DMS153 treated with DMSO at 0.1 percent for 48 hours (cell line): Measurements from ENCODE around the gene CCDC57.
"Not testable (repeated sequence)": the region's sequence is repeated elsewhere in the genome, so short reads cannot be mapped to it uniquely, and the experiment has no call there.

Experiments
- DNase-seq: peaks from one replicate; lab custom pipeline; 2025; ENCODE audit not compliant: unreplicated experiment; lab: John Stamatoyannopoulos, UW

The CCDC57 gene

GRCh38 chr17:82156284-82156925 lies 56.2 kb downstream of the CCDC57 start:
- no peak for DNase-seq

DNA sequence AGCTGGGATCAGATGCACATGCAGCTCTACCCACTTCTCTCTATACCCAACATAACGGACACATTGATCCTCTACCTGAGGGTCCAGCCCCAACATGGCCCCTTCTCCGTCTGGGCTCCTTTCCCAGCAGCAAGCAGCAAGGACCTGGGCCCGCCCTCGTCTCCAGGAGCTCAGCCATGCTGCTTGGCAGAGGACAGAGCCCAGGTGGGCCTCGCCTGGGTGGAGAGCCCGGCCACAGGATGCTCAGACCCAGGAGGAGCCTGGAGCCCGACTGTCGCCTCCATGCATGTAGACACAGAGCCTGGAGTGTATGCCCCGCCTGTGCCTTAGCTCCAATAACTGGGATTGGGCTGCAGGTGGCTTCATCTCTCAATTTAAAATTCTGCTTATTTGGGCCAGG lies 57.0 kb downstream of the CCDC57 start:
- DNase-seq, result no peak

DNA sequence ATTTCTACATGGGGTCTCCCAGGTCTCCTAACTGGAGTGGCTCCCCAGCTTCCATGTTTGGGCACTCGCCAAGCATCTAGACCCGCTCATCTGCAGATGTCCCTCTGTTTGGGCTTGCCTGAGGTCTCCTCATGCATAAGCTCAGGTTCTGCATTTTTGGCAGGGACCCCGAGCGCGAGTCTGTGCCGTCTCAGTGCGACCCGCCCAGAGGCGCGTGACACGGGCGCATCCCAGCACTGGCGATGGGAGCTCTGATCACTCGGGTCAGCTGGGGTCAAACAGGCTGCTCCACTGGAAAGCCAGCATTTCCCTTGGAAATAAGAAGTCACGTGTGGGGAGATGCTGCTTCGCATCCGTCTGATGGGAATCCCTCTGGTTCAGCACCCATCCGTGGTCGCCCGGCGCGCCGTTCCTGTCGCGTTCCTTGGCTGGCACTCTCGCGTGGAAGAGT lies 57.7 kb downstream of the CCDC57 start:
- DNase-seq, result no peak

GRCh38 chr17:82153745-82154375 lies 58.8 kb downstream of the CCDC57 start:
- peak; percentile 28 for DNase-seq

DNA sequence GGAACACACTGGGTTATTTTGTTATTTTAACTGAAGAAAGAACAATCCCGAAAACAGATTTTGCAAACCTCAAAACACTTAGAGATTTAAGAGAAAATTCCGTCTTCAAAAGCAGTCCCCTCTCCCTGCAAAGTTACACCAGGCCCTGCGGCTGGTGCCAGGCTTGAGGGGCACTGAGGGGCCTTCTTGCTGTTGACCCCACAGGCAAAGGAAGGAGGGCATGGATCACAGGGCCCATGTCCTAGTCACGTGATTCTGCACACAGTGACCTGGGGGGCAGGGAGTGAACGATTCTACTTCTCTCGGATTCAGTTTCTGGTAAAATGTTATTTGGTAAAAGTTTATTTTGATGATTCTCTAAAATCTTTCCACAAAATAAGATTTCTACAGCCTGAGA lies 59.3 kb downstream of the CCDC57 start:
- DNase-seq, result no peak

DNA sequence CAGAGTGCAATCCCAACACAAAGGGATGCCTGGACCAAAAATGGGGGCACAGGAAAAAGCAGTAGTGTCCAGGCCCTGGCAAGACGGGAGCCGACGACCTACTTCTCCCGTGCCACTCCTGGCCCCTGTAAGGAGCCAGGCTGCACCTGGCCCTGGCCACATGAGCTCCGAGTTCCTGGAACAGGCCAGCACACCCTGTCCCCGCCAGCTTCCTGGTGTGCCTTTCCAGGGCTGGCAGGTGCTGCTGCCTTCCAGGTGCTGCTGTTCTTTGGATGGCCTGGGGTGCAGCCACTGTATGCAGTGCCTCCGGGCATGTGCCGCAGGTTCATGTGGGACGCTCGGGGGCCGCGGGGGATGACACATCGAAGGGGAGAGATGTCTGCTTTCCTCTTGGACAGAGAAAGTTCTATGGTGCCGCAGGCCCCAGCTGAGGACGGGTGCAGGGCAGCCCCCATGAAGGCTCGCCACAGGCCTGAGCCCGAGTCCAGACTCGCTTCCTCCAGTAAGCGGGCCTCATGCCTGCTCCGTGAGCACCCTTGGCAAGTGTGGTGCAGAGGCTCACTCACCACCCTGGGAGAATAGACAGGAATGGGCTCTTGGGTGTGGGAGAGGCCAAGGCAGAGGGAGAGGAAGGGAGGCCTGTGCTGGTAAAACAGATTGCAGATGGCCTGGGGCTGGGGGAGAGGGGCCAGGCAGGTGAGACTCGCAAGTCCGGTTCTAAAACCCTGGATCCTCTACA lies 59.9 kb downstream of the CCDC57 start:
- DNase-seq, result no peak

- DNase-seq, result no peak
These were observed 60.5 kb downstream of the CCDC57 start for GRCh38 chr17:82152114-82152513.

- no peak for DNase-seq
These were observed 61.3 kb downstream of the CCDC57 start for GRCh38 chr17:82151106-82151957.

DNA sequence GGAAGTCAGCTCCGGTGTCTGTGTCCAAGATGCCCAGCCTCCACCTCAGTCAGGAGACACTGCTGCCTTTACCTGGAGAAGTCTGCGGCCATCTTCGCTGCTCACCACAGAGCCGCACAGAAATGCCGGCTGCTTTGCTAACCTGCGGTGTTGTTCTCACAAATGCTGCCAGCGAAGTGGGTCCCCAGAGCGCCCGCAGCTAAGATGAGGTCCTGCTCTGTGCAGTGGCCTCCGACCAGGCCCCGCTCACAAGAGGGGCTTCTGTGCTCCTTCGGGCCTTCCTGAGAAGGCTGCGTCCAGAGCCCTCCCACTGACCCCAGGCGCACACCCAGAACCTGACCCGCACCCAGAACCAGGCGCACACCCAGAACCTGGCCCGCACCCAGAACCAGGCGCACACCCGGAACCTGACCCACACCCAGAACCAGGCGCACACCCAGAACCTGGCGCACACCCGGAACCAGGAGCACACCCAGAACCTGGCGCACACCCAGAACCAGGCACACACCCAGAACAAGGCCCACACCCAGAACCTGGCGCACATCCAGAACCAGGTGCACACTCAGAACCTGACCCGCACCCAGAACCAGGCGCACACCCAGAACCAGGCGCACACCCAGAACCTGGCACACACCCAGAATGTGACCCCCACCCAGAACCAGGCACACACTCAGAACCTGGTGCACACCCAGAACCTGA lies 63.1 kb downstream of the CCDC57 start:
- no peak for DNase-seq

DNA sequence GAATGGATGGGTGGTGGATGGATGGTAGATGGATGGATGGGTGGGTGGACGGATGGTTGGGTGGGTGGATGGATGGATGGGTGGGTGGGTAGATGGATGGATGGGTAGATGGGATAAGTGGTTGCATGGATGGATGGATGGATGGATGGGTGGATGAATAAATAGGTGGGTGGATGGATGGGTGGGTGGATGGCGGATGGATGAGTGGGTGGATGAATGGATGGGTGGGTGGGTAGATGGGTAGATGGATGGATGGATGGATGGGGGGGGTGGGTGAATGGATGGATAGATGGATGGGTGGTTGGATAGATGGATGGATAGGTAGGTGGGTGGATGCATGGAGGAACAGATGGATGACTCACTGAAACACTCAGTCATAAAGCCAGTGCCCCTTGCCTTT lies 63.6 kb downstream of the CCDC57 start:
- DNase-seq, result no peak

- no peak for DNase-seq
These were observed 64.6 kb downstream of the CCDC57 start for GRCh38 chr17:82148011-82148410.

GRCh38 chr17:82146663-82147654 lies 65.7 kb downstream of the CCDC57 start:
- DNase-seq, result no peak

DNA sequence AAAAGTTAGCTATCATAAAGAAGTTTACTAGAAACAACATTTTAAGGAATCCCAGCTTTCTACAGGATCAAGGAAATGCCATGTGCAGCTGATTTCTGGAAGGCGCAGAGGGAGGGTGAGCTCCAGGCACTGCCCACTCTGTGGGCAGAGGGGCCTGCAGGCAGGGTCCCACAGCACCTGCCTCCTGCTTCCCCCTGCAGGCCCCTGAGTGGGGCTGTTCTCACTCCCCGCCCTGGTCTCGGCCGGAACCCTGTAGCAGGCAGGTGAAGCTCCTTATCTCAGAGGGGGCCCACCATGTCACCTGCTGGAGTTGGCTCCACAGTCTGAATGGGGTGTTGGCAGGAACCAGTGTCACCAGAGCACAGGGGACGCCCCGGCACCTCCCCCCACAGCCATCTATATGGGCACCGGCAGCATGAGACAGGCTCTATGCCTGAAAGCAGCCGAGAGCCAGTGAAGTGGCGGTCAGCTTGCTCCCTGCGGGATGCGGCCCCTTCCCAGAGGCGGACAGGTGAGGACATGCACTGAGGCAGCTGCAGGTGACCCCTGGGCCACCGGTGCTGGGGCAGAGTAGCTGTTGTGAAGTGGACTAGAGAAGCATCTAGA lies 67.0 kb downstream of the CCDC57 start:
- no peak for DNase-seq

- DNase-seq, result no peak
These were observed 69.3 kb downstream of the CCDC57 start for GRCh38 chr17:82143333-82143732.

GRCh38 chr17:82139961-82140360 lies 72.7 kb downstream of the CCDC57 start:
- not testable (repeated sequence) for DNase-seq

GRCh38 chr17:82138511-82138992 lies 74.1 kb downstream of the CCDC57 start:
- no peak for DNase-seq

- no peak for DNase-seq
These were observed 78.5 kb downstream of the CCDC57 start for GRCh38 chr17:82134101-82134500.

DNA sequence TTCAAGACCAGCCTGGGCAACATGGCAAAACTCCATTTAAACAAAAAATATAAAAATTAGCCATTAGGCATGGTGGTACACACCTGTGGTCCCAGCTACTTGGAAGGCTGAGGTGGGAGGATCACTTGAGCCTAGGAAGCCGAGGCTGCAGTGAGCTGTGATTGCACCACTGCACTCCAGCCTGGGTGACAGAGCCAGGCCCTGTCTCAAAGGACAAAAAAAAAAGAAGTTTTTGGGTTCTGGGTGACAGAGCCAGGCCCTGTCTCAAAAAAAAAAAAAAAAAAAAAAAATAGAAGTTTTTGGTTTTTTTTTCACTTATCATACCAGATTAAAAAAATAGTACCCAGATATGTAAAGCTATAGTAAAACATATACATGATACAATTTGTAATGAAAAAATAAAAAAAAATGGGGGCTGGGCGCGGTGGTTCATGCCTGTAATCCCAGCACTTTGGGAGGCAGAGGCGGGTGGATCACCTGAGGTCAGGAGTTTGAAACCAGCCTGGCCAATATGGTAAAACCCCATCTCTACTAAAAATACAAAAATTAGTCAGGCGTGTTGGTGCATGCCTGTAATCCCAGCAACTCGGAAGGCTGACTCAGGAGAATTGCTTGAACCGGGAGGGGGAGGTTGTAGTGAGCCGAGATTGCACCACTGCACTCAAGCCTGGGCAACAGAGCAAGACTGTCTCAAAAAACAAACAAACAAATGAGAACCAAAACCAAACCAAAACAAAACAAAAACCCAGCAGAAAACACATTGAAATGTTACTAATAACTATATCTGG lies 79.3 kb downstream of the CCDC57 start:
- not testable (repeated sequence) for DNase-seq
